Body of pancreas (tissue), 4 donors: ENCODE results near the gene CTTNBP2.

Experiments used
- CTCF ChIP-seq, 7 experiments: fragments of 450-650 bp in 4 of 7; fragments of 200-600 bp in 3 of 7; sonication (generic) in 3 of 7; IDR thresholded peaks; one replicate each; pipeline ENCODE4 v1.5.1; 2016 to 2019; ENCODE audit warnings: antibody characterized with exemption in 7 of 7
- POLR2A ChIP-seq, 3 donors: fragments of 450-650 bp; IDR thresholded peaks; one replicate each; pipeline ENCODE4 v1.6.1; 2016; ENCODE audit warnings: antibody characterized with exemption in 3 of 3, mild to moderate bottlenecking in 2 of 3

DNA sequence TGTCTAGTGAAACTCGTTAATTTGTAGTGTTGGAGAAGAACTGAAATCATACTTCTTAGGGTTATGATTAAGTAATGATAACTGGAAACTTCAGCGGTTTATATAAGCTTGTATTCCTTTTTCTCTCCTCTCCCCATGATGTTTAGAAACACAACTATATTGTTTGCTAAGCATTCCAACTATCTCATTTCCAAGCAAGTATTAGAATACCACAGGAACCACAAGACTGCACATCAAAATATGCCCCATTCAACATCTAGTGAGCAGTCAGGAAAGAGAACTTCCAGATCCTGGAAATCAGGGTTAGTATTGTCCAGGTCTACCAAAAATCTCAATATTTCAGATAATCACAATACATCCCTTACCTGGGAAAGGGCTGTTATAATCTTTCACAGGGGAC, 205.8 kb downstream of the CTTNBP2 start:
- no peak for TF ChIP-seq POLR2A (IDR thresholded peaks at IDR 0.05)
- TF ChIP-seq CTCF (IDR thresholded peaks at IDR 0.05): no peak
